ENCODE data around the gene VPS9D1.
A peak's percentile ranks its signal among the peaks of the same experiment; 100 is the strongest.

DNA sequence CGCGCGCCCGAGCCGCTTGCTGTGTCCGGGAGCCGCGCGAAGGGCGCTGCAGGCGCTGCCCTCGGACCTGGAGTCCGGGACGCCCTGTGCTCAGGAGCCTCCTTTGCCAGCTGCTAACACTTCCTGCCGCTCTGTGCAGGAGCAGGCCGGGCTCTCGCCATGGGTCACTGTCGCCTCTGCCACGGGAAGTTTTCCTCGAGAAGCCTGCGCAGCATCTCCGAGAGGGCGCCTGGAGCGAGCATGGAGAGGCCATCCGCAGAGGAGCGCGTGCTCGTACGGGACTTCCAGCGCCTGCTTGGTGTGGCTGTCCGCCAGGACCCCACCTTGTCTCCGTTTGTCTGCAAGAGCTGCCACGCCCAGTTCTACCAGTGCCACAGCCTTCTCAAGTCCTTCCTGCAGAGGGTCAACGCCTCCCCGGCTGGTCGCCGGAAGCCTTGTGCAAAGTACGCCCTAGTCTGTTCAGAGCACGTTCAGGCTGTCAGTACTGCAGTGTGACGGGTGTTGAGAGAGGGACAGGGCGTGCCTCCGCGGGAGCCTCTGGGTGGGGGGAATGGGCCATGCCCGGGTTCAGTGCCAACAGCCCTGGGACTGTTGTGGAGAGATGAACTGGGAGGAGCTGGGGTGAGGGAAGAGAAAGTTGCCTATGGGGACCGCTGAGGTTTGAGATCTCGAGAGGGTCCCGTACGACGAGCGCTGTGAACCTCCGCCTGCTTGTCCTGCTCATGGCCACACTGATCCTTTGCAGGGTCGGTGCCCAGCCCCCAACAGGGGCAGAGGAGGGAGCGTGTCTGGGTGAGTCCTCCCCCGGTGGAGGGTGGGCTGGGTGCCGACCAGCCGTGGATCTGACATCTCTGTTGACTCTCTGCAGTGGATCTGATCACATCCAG, 1.9 kb upstream of the VPS9D1 start:
- TF ChIP-seq, protein P1, sequence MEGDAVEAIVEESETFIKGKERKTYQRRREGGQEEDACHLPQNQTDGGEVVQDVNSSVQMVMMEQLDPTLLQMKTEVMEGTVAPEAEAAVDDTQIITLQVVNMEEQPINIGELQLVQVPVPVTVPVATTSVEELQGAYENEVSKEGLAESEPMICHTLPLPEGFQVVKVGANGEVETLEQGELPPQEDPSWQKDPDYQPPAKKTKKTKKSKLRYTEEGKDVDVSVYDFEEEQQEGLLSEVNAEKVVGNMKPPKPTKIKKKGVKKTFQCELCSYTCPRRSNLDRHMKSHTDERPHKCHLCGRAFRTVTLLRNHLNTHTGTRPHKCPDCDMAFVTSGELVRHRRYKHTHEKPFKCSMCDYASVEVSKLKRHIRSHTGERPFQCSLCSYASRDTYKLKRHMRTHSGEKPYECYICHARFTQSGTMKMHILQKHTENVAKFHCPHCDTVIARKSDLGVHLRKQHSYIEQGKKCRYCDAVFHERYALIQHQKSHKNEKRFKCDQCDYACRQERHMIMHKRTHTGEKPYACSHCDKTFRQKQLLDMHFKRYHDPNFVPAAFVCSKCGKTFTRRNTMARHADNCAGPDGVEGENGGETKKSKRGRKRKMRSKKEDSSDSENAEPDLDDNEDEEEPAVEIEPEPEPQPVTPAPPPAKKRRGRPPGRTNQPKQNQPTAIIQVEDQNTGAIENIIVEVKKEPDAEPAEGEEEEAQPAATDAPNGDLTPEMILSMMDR (IDR thresholded peaks at IDR 0.05 in 2 of 3, conservative IDR thresholded peaks at IDR 0.05 in 1 of 3; ENCODE audit: control insufficient read depth in 2 of 3, extremely low read depth in 1 of 3, insufficient read depth in 1 of 3, low read depth in 3 of 3, low read length in 3 of 3), result no peak
- TF ChIP-seq CREB1 (IDR thresholded peaks at IDR 0.05; ENCODE audit: low read depth) (no peak), POLR2A (IDR thresholded peaks at IDR 0.05; ENCODE audit: low read depth, low read length) (peak; percentile 64)
- TF ChIP-seq, protein P2, sequence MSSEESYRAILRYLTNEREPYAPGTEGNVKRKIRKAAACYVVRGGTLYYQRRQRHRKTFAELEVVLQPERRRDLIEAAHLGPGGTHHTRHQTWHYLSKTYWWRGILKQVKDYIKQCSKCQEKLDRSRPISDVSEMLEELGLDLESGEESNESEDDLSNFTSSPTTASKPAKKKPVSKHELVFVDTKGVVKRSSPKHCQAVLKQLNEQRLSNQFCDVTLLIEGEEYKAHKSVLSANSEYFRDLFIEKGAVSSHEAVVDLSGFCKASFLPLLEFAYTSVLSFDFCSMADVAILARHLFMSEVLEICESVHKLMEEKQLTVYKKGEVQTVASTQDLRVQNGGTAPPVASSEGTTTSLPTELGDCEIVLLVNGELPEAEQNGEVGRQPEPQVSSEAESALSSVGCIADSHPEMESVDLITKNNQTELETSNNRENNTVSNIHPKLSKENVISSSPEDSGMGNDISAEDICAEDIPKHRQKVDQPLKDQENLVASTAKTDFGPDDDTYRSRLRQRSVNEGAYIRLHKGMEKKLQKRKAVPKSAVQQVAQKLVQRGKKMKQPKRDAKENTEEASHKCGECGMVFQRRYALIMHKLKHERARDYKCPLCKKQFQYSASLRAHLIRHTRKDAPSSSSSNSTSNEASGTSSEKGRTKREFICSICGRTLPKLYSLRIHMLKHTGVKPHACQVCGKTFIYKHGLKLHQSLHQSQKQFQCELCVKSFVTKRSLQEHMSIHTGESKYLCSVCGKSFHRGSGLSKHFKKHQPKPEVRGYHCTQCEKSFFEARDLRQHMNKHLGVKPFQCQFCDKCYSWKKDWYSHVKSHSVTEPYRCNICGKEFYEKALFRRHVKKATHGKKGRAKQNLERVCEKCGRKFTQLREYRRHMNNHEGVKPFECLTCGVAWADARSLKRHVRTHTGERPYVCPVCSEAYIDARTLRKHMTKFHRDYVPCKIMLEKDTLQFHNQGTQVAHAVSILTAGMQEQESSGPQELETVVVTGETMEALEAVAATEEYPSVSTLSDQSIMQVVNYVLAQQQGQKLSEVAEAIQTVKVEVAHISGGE (CRISPR knock-in tag; IDR thresholded peaks at IDR 0.05), result no peak

Data from GM12878 (cell line).